Sigmoid colon (tissue), 4 donors: ENCODE data around the gene MFAP5.
"Not testable (repeated sequence)": the region's sequence is repeated elsewhere in the genome, so short reads cannot be mapped to it uniquely, and the experiment has no call there.

Source experiments
- CTCF ChIP-seq, 4 experiments: fragments of 450-650 bp in 3 of 4; fragments of 200-600 bp in 1 of 4; IDR thresholded peaks; one replicate each; pipeline ENCODE4 v1.5.1; 2016 to 2019; ENCODE audit warnings: antibody characterized with exemption in 4 of 4, mild to moderate bottlenecking in 3 of 4, moderate library complexity in 2 of 4
- EP300 ChIP-seq, 4 donors: sonication (generic); formaldehyde crosslinking; IDR thresholded peaks; one replicate each; pipeline ENCODE4 v1.6.1; 2017; ENCODE audit warnings: antibody characterized with exemption in 4 of 4
- POLR2A ChIP-seq, 2 donors: fragments of 450-650 bp; IDR thresholded peaks; one replicate each; pipeline ENCODE4 v1.6.1; 2016; ENCODE audit warnings: antibody characterized with exemption in 2 of 2, mild to moderate bottlenecking in 2 of 2, moderate library complexity in 2 of 2
- POLR2AphosphoS5 ChIP-seq, 4 donors: sonication (generic); formaldehyde crosslinking; IDR thresholded peaks; one replicate each; pipeline ENCODE4 v1.6.1; 2017; ENCODE audit warnings: antibody characterized with exemption in 4 of 4

GRCh38 chr12:8636007-8636346 lies 26.6 kb downstream of the MFAP5 start:
- not testable (repeated sequence) for TF ChIP-seq CTCF, POLR2A, POLR2AphosphoS5, EP300 (IDR thresholded peaks at IDR 0.05)
